Thyroid gland (tissue), 4 donors: Measurements from ENCODE around the gene TGFB3. TPM values are rescaled to one million over a fixed set of nuclear protein-coding genes. Genes with fewer than 3 reads are reported as not detected.

ENCODE experiments used
- DNase-seq, 2 donors: peaks; one replicate each; pipeline ENCODE4 v3.0.0-alpha.2; 2019
- H3K27ac ChIP-seq, 3 donors: fragments of 200-600 bp; sonication (generic); 1 replicate in 2 of 3; 2 replicates in 1 of 3; pipeline ENCODE4 v1.5.1; 2016 to 2019; ENCODE audit warnings: mild to moderate bottlenecking in 1 of 3, moderate library complexity in 1 of 3
- H3K27me3 ChIP-seq: fragments of 200-600 bp; sonication (generic); one replicate; pipeline ENCODE4 v1.5.1; 2019
- H3K36me3 ChIP-seq, 2 donors: fragments of 200-600 bp; sonication (generic); one replicate each; pipeline ENCODE4 v1.5.1; 2016 to 2019
- H3K4me1 ChIP-seq, 2 donors: fragments of 200-600 bp; sonication (generic); one replicate each; pipeline ENCODE4 v1.5.1; 2017 to 2019
- H3K4me3 ChIP-seq, 3 donors: fragments of 200-600 bp; sonication (generic); replicated peaks in 1 of 3; 1 replicate in 2 of 3; 2 replicates in 1 of 3; pipeline ENCODE4 v1.5.1; 2016; ENCODE audit warnings: mild to moderate bottlenecking in 1 of 3
- H3K9me3 ChIP-seq: fragments of 200-600 bp; sonication (generic); one replicate; pipeline ENCODE4 v1.5.1; 2017
- CTCF ChIP-seq, 6 experiments: fragments of 200-600 bp in 3 of 6; fragments of 450-650 bp in 3 of 6; sonication (generic) in 3 of 6; IDR thresholded peaks; one replicate each; pipeline ENCODE4 v1.5.1; 2016 to 2019; ENCODE audit warnings: antibody characterized with exemption in 6 of 6, mild to moderate bottlenecking in 2 of 6, inconsistent platforms in 1 of 6, moderate library complexity in 1 of 6
- POLR2A ChIP-seq, 2 donors: fragments of 450-650 bp; IDR thresholded peaks; one replicate each; pipeline ENCODE4 v1.6.1; 2017; ENCODE audit warnings: antibody characterized with exemption in 2 of 2, mild to moderate bottlenecking in 2 of 2, moderate library complexity in 1 of 2
- WGBS, 2 donors: methylation state at CpG; one replicate each; pipeline ENCODE4 v1.1.5; 2017; 5-methylcytosine and 5-hydroxymethylcytosine counted together
- intact Hi-C: fragments of 100-400 bp; cut with DNase I; formaldehyde crosslinking; loops from one replicate; pipeline ENCODE4 v1.15.1; 2023
- total RNA-seq, 4 donors: library from RNA; depleted of rRNA; stranded (reverse); fragments of >200 nt; gene quantifications; one replicate each; pipeline ENCODE4 v1.2.3, GENCODE V29; 2016

TGFB3 gene
- total RNA-seq, 4 donors from 2014 or later: 8.0 to 14.7 (median 11.3) TPM

GRCh38 chr14:75939200-75939599 is 42.6 kb downstream of the TGFB3 start:
- 79 to 85% methylated on average over 1 of the region's 1 CpG for WGBS, 2 donors
- no peak for TF ChIP-seq CTCF (IDR thresholded peaks at IDR 0.05)
- no peak for TF ChIP-seq POLR2A (IDR thresholded peaks at IDR 0.05)
- no peak overlapping the region for H3K4me3 ChIP-seq
- no peaks in the 10 kb centered on the region for H3K27me3 ChIP-seq
- no peak overlapping the region for H3K27ac ChIP-seq
- no peak for DNase-seq
- no peaks in the 10 kb centered on the region for H3K36me3 ChIP-seq
- H3K4me1 ChIP-seq: no peaks in the 10 kb centered on the region
- H3K9me3 ChIP-seq: no peaks in the 10 kb centered on the region
- intact Hi-C loops: no loop called here

- Histone ChIP-seq H3K36me3 (no peaks in the 10 kb centered on the region), H3K27me3 (no peaks in the 10 kb centered on the region), H3K9me3 (no peaks in the 10 kb centered on the region), H3K4me1 (no peaks in the 10 kb centered on the region), H3K4me3 (no peak overlapping the region), H3K27ac (no peak overlapping the region)
- DNase-seq: no peak
- TF ChIP-seq CTCF (IDR thresholded peaks at IDR 0.05) (no peak), POLR2A (IDR thresholded peaks at IDR 0.05) (no peak)
- 78 to 83% methylated on average over 2 of the region's 2 CpGs for WGBS, 2 donors
- intact Hi-C loops: no loop called here
These were observed 46.7 kb downstream of the TGFB3 start for GRCh38 chr14:75934998-75935628.

GRCh38 chr14:75933712-75934296 is 48.0 kb downstream of the TGFB3 start:
- Histone ChIP-seq H3K36me3 (no peaks in the 10 kb centered on the region), H3K27me3 (no peaks in the 10 kb centered on the region), H3K9me3 (no peaks in the 10 kb centered on the region), H3K27ac (no peak overlapping the region), H3K4me3 (no peak overlapping the region), H3K4me1 (no peaks in the 10 kb centered on the region)
- TF ChIP-seq POLR2A (IDR thresholded peaks at IDR 0.05) (no peak), CTCF (IDR thresholded peaks at IDR 0.05) (no peak)
- intact Hi-C loops: no loop called here
- DNase-seq: no peak
- WGBS, 2 donors: 44 to 50% methylated on average over 2 of the region's 2 CpGs

- no peak for DNase-seq
- Histone ChIP-seq H3K27ac (no peak overlapping the region), H3K4me1 (no peaks in the 10 kb centered on the region), H3K27me3 (no peaks in the 10 kb centered on the region), H3K36me3 (no peaks in the 10 kb centered on the region), H3K4me3 (no peak overlapping the region), H3K9me3 (no peaks in the 10 kb centered on the region)
- intact Hi-C loops: no loop called here
- TF ChIP-seq POLR2A (IDR thresholded peaks at IDR 0.05) (no peak), CTCF (IDR thresholded peaks at IDR 0.05) (no peak)
- WGBS, 2 donors: 50 to 61% methylated on average over 5 of the region's 5 CpGs
These were observed 53.1 kb downstream of the TGFB3 start for GRCh38 chr14:75928690-75929181.

GRCh38 chr14:75927564-75928087 is 54.2 kb downstream of the TGFB3 start:
- intact Hi-C loops: no loop called here
- Histone ChIP-seq H3K4me1 (no peaks in the 10 kb centered on the region), H3K27me3 (no peaks in the 10 kb centered on the region), H3K9me3 (no peaks in the 10 kb centered on the region), H3K4me3 (no peak overlapping the region), H3K27ac (no peak overlapping the region), H3K36me3 (no peaks in the 10 kb centered on the region)
- TF ChIP-seq CTCF (IDR thresholded peaks at IDR 0.05): no peak
- no peak for TF ChIP-seq POLR2A (IDR thresholded peaks at IDR 0.05)
- DNase-seq: no peak
- 72 to 74% methylated on average over 6 of the region's 6 CpGs for WGBS, 2 donors
